Measurements from ENCODE around the gene MRGPRF.

DNA sequence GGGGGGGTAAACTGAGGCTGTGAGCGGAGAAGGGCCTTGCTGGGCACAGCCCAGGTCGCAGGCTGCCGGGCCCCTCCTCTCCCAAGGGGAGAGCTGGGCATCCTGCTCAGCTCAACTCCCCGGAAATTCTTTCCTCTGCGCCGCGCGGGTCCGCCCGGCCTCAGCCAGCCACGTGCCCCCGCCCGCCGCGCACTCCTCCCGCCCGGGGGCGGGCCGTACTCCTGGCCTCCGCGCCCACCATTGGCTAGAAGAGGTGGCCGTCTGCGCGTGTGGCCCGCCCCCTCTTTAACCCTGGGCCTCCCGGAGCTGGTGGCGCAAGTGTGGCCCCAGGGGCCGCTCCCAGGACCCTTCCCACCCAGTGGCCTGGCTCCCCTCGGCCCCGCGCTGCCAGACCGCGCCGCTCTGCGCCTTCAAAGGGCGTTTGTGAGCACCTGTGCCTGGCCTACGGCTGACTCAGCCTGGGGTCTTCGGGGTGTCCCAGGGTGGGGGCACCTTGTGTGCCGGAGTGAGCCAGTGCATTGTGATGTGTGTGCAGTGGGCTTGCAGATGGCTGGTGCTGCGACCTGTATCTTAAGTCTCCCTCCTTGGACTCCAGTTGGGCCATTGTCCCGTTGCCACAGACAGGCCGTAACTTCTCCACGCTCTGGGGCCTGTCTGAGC lies 2.0 kb downstream of the MRGPRF start:
- TF ChIP-seq, protein P1, sequence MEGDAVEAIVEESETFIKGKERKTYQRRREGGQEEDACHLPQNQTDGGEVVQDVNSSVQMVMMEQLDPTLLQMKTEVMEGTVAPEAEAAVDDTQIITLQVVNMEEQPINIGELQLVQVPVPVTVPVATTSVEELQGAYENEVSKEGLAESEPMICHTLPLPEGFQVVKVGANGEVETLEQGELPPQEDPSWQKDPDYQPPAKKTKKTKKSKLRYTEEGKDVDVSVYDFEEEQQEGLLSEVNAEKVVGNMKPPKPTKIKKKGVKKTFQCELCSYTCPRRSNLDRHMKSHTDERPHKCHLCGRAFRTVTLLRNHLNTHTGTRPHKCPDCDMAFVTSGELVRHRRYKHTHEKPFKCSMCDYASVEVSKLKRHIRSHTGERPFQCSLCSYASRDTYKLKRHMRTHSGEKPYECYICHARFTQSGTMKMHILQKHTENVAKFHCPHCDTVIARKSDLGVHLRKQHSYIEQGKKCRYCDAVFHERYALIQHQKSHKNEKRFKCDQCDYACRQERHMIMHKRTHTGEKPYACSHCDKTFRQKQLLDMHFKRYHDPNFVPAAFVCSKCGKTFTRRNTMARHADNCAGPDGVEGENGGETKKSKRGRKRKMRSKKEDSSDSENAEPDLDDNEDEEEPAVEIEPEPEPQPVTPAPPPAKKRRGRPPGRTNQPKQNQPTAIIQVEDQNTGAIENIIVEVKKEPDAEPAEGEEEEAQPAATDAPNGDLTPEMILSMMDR (IDR thresholded peaks at IDR 0.05), result no peak
- TF ChIP-seq ZFX (IDR thresholded peaks at IDR 0.05; ENCODE audit: borderline replicate concordance), result no peak

Measured in 22Rv1 (cell line).